Measurements from ENCODE around the gene TANGO6.

The TANGO6 gene

GRCh38 chr16:68935008-68935407, 91.7 kb downstream of the TANGO6 start:
- H3K79me2 ChIP-seq (ENCODE audit: low read length) = no peaks in the 10 kb centered on the region
- H3K27me3 ChIP-seq (replicated peaks; ENCODE audit: insufficient read depth, low read length) = no peaks in the 10 kb centered on the region
- no peak overlapping the region for H3K9ac ChIP-seq (ENCODE audit: low read length)
- no peak for DNase-seq
- H3K27ac ChIP-seq (ENCODE audit: low read length) = no peak overlapping the region
- H3K9me3 ChIP-seq (replicated peaks; ENCODE audit: insufficient read depth, low read length) = no peaks in the 10 kb centered on the region
- no peaks in the 10 kb centered on the region; the same call in 1 of the 2 replicates for H3K36me3 ChIP-seq (replicated peaks; ENCODE audit: insufficient read depth, low read length)
- no peaks in the 10 kb centered on the region for H3K4me1 ChIP-seq (ENCODE audit: low read length)
- no peaks in the 10 kb centered on the region for H3F3A ChIP-seq (ENCODE audit: insufficient read depth, low read length)
- no peak overlapping the region for H3K4me3 ChIP-seq (ENCODE audit: low read length)
- no peaks in the 10 kb centered on the region for H3K9me2 ChIP-seq (replicated peaks; ENCODE audit: insufficient read depth, low read length)
- no peak overlapping the region for H3K4me2 ChIP-seq (ENCODE audit: low read depth, low read length)
- H2AFZ ChIP-seq (ENCODE audit: low read length) = no peak overlapping the region
- TF ChIP-seq EZH2 (optimal IDR thresholded peaks at IDR 0.05; ENCODE audit: low read depth, low read length) (no peak), EZH2phosphoT487 (IDR thresholded peaks at IDR 0.05; ENCODE audit: low read length) (no peak)
- TF ChIP-seq, protein P1, sequence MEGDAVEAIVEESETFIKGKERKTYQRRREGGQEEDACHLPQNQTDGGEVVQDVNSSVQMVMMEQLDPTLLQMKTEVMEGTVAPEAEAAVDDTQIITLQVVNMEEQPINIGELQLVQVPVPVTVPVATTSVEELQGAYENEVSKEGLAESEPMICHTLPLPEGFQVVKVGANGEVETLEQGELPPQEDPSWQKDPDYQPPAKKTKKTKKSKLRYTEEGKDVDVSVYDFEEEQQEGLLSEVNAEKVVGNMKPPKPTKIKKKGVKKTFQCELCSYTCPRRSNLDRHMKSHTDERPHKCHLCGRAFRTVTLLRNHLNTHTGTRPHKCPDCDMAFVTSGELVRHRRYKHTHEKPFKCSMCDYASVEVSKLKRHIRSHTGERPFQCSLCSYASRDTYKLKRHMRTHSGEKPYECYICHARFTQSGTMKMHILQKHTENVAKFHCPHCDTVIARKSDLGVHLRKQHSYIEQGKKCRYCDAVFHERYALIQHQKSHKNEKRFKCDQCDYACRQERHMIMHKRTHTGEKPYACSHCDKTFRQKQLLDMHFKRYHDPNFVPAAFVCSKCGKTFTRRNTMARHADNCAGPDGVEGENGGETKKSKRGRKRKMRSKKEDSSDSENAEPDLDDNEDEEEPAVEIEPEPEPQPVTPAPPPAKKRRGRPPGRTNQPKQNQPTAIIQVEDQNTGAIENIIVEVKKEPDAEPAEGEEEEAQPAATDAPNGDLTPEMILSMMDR (IDR thresholded peaks at IDR 0.05; ENCODE audit: low read length) = no peak
- H4K20me1 ChIP-seq (ENCODE audit: insufficient read depth, low read length) = no peaks in the 10 kb centered on the region

- Histone ChIP-seq H3K4me1 (ENCODE audit: low read length) (no peaks in the 10 kb centered on the region), H4K20me1 (ENCODE audit: insufficient read depth, low read length) (no peaks in the 10 kb centered on the region), H3K9me2 (replicated peaks; ENCODE audit: insufficient read depth, low read length) (no peaks in the 10 kb centered on the region), H3K27ac (ENCODE audit: low read length) (no peak overlapping the region), H3K36me3 (replicated peaks; ENCODE audit: insufficient read depth, low read length) (no peaks in the 10 kb centered on the region), H3K27me3 (replicated peaks; ENCODE audit: insufficient read depth, low read length) (no peaks in the 10 kb centered on the region), H3K9me3 (replicated peaks; ENCODE audit: insufficient read depth, low read length) (no peaks in the 10 kb centered on the region), H2AFZ (ENCODE audit: low read length) (no peak overlapping the region), H3K4me3 (ENCODE audit: low read length) (no peak overlapping the region), H3K9ac (ENCODE audit: low read length) (no peak overlapping the region), H3F3A (ENCODE audit: insufficient read depth, low read length) (no peaks in the 10 kb centered on the region), H3K79me2 (ENCODE audit: low read length) (no peaks in the 10 kb centered on the region), H3K4me2 (ENCODE audit: low read depth, low read length) (no peak overlapping the region)
- DNase-seq = no peak
- TF ChIP-seq EZH2 (optimal IDR thresholded peaks at IDR 0.05; ENCODE audit: low read depth, low read length) = no peak
- TF ChIP-seq, protein P1 (IDR thresholded peaks at IDR 0.05; ENCODE audit: low read length) = no peak
Observed at GRCh38 chr16:68936736-68937631, 93.7 kb downstream of the TANGO6 start.

- H3K9me2 ChIP-seq (replicated peaks; ENCODE audit: insufficient read depth, low read length) = no peaks in the 10 kb centered on the region
Observed at GRCh38 chr16:68939692-68940320, 96.5 kb downstream of the TANGO6 start.

More at GRCh38 chr16:68939692-68940320, 96.5 kb downstream of the TANGO6 start:
- Histone ChIP-seq H3K4me2 (ENCODE audit: low read depth, low read length) (no peak overlapping the region), H3K4me3 (ENCODE audit: low read length) (no peak overlapping the region), H3F3A (ENCODE audit: insufficient read depth, low read length) (no peaks in the 10 kb centered on the region), H3K27ac (ENCODE audit: low read length) (no peak overlapping the region), H3K79me2 (ENCODE audit: low read length) (no peaks in the 10 kb centered on the region), H2AFZ (ENCODE audit: low read length) (no peak overlapping the region), H3K9ac (ENCODE audit: low read length) (no peak overlapping the region), H3K4me1 (ENCODE audit: low read length) (no peaks in the 10 kb centered on the region), H4K20me1 (ENCODE audit: insufficient read depth, low read length) (no peaks in the 10 kb centered on the region), H3K9me3 (replicated peaks; ENCODE audit: insufficient read depth, low read length) (no peaks in the 10 kb centered on the region), H3K27me3 (replicated peaks; ENCODE audit: insufficient read depth, low read length) (no peaks in the 10 kb centered on the region), H3K36me3 (replicated peaks; ENCODE audit: insufficient read depth, low read length) (no peaks in the 10 kb centered on the region)
- DNase-seq = no peak
- TF ChIP-seq, protein P1 (IDR thresholded peaks at IDR 0.05; ENCODE audit: low read length) = no peak
- TF ChIP-seq EZH2phosphoT487 (IDR thresholded peaks at IDR 0.05; ENCODE audit: low read length) (no peak), EZH2 (optimal IDR thresholded peaks at IDR 0.05; ENCODE audit: low read depth, low read length) (no peak)

All from MM.1S (cell line).